Measurements from ENCODE around the gene RAD51C. TPM values are rescaled to one million over a fixed set of nuclear protein-coding genes. Genes with fewer than 3 reads are reported as not detected.

Gene RAD51C
- total RNA-seq, 1 donor from 2014 or later: 27.8 TPM

DNA sequence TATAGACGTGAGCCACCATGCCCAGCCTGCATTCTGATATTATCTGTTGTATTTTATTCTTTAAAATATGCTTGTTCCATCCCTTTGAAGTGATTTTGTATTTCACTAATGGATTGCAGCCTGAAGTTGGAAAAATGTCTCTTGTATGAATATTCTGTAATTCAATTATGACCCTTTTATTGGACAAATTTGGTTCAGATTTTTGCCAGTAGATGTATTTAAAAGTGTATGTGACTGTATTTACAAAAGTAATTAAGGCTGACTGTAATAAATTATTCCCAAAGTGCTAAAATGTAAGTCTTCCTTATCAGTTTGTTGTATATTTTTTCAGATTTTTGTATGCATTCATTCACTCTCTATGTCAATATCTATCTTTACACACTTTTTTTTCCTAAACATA lies 87.0 kb downstream of the RAD51C start:
- intact Hi-C loops (cut with DNase I): no loop called here
- DNase-seq (ENCODE audit: low spot score) (no peak), ATAC-seq (no peak)

DNA sequence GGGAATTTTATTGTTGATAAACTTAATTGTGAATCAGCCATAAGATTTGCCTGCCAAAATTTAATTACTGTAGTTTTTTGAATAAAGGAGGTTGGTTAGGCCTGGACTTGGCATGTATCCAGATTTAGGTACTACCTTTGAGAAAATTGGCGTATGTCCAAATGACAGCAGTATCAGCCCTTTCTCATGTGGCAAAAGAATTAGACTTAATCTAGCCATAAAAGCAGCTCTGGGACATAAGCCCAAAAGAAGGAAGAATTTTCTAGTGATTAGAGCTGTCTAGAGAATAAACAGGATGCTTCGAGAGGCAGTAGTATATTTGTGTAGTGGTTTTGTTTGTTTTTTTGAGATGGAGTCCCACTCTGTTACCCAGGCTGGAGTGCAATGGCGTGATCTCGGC lies 91.0 kb downstream of the RAD51C start:
- intact Hi-C loops (cut with DNase I): no loop called here
- ATAC-seq (no peak), DNase-seq (ENCODE audit: low spot score) (no peak)

DNA sequence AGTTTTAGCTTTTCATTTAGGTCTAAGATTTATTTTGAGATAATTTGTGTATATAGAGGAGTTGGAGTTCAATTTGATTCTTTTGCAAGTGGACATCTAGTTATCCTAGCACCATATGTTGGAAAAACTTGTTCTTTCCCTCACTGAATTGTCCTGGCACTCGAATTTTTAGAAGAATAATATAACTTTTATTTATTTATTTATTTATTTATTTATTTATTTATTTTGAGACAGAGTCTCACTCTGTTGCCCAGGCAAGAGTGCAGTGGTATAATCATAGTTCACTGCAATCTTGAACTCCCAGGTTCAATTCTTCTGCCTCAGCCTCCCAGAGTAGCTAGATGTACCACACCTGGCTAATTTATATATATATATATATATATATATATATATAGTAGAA lies 92.7 kb downstream of the RAD51C start:
- intact Hi-C loops (cut with DNase I): no loop called here
- DNase-seq (ENCODE audit: low spot score): no peak
- ATAC-seq: no peak

Other genes starting within 250 kb of the RAD51C start
- gene HSF5, start 204.2 kb upstream of the RAD51C start, total RNA-seq: 0.27 TPM
- gene MTMR4, start 178.0 kb upstream of the RAD51C start, total RNA-seq: 39.2 TPM
- 0.76 TPM for gene TEX14, start 557 bp upstream of the RAD51C start, total RNA-seq
- gene PPM1E, start 63.3 kb downstream of the RAD51C start, total RNA-seq: 0.22 TPM